HG03342 (cell line): ENCODE data around the gene PRTN3.
"Not testable (repeated sequence)": the region's sequence is repeated elsewhere in the genome, so short reads cannot be mapped to it uniquely, and the experiment has no call there.

Source experiments
- ATAC-seq: cut with Tn5 transposase; IDR thresholded peaks from one replicate; pipeline ENCODE4 v1.9.1; 2021; ENCODE audit warnings: mild to moderate bottlenecking, moderate library complexity; ENCODE audit not compliant: unreplicated experiment

Gene PRTN3

DNA sequence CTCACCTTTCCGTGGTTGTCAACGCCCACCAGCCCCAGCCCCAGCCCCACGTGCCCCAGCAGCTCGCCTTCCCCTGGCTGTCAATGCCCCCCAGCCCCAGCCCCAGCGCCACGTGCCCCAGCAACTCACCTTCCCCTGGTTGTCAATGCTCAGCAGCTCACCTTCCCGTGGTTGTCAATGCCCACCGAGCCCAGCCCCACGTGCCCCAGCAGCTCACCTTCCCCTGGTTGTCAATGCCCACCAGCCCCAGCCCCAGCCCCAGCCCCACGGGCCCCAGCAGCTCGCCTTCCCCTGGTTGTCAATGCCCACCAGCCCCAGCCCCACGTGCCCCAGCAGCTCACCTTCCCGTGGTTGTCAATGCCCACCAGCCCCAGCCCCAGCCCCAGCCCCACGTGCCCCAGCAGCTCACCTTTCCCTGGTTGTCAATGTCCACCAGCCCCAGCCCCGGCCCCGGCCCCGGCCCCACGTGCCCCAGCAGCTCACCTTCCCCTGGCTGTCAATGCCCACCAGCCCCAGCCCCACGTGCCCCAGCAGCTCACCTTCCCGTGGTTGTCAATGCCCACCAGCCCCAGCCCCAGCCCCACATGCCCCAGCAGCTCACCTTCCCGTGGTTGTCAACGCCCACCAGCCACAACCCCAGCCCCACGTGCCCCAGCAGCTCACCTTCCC lies 37.3 kb downstream of the PRTN3 start:
- not testable (repeated sequence) for ATAC-seq

DNA sequence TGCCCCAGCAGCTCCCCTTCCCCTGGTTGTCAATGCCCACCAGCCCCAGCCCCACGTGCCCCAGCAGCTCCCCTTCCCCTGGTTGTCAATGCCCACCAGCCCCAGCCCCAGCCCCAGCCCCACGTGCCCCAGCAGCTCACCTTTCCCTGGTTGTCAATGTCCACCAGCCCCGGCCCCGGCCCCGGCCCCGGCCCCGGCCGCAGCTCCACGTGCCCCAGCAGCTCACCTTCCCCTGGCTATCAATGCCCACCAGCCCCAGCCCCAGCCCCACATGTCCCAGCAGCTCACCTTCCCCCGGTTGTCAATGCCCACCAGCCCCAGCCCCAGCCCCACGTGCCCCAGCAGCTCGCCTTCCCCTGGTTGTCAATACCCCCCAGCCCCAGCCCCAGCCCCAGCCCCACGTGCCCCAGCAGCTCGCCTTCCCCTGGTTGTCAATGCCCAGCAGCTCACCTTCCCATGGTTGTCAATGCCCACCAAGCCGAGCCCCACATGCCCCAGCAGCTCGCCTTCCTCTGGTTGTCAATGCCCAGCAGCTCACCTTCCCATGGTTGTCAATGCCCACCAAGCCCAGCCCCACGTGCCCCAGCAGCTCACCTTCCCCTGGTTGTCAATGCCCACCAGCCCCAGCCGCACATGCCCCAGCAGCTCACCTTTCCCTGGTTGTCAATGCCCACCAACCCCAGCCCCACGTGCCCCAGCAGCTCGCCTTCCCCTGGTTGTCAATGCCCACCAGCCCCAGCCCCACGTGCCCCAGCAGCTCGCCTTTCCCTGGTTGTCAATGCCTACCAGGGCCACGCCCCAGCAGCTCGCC lies 38.2 kb downstream of the PRTN3 start:
- ATAC-seq, result not testable (repeated sequence)

DNA sequence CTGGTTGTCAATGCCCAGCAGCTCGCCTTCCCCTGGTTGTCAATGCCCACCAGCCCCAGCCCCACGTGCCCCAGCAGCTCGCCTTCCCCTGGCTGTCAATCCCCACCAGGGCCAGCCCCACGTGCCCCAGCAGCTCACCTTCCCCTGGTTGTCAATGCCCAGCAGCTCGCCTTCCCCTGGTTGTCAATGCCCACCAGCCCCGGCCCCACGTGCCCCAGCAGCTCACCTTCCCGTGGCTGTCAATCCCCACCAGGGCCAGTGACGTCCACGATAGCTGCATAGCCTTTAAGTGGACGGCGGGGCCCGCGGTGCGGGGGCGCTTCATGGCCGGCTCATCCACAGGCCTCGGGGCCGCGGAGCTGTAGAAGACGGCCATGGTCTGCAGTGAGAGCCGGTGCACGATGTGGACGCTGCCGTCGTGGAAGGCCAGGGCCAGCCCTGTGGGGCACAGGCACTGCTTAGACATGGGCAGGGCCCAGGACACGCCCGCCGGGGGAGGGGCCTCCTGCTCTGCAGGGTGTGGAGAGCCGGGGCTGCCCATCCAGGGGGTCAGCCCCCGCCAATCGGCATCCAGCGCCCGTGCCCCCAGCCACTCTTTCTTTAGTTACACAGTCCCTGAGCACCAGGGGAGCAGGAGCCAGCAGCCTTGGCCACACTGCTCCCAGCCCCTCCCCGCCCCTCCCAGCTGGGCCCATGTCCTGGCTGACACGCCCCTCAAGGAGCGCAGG lies 39.1 kb downstream of the PRTN3 start:
- no peak for ATAC-seq

DNA sequence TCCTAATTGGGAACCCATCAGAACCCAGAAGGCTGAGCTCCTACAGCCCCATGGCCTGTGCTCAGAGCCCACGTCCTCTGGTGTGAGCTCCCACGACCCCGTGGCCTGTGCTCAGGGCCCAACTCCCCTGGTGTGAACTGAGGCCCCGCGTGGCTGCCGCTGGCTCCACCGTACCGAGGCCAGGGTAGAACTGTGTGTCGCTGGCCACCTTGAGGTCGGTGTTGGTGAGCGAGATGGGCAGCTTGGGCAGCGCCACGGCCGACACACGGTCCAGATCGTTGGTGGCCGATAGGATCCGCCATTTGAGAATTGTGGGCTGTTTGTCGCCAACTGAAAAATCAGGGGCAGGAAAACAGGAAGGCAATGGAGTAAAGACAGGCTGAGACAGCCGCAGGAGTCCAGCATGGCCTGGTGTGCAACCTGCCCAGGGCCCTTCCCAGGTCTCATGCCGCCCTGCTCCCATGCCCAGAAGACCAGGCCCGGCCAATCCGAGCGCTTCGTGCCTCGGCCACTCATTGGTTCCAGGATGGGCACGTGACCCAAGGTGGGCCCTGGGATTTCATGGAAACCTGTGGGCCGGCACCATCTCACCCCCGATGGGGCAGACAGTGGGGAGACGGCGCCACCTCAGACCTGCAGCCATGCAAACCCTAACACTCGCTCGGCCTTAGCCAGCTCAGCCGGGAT lies 40.7 kb downstream of the PRTN3 start:
- no peak for ATAC-seq

DNA sequence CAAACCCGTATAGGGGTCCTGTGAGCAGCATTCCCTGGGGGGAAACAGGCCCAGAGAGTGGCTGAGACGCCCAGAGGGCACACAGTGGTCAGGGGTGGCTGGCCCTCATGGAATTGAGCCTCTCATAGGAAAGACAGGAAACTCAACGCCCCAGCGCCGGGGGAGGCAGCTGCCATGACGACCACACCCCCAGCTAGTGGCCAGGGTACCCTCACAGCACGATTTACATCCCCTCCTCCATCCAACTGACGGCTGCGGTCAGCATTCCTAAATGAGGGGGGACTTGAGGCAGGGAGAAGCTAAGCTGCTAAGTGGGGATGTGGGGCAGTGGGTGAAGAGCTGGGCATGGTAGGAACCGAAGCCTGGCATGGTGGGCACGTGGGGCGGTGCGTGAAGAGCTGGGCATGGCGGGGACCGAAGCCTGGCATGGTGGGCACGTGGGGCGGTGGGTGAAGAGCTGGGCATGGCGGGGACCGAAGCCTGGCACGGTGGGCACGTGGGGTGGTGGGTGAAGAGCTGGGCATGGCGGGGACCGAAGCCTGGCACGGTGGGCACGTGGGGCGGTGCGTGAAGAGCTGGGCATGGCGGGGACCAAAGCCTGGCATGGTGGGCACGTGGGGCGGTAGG lies 42.2 kb downstream of the PRTN3 start:
- no peak for ATAC-seq

DNA sequence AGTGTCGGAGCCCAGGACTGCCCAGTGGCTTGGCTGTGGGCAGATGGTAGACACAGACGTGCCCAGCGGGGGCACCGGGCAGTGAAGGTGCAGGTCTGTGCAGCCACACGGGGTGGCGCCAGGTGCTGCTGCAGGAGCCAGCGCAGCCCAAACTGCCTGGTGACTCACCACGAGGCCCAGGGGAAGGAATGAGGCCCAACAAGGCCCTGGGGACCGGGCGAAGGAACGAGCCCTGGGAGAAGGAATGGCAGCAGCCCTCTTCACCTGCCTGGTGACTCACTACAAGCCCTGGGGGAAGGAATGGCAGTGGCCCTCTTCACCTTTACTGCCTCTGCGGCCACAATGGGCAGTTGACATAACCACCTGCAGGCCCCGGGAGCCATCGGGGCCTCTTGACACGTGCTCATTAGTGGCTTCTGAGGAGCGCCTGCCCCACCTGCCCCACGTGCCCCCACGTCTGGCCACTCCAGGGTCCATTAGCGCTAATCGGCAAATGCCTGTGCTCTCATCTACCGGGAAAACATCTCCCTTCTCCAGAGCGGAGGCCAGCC lies 42.9 kb downstream of the PRTN3 start:
- ATAC-seq, result no peak

DNA sequence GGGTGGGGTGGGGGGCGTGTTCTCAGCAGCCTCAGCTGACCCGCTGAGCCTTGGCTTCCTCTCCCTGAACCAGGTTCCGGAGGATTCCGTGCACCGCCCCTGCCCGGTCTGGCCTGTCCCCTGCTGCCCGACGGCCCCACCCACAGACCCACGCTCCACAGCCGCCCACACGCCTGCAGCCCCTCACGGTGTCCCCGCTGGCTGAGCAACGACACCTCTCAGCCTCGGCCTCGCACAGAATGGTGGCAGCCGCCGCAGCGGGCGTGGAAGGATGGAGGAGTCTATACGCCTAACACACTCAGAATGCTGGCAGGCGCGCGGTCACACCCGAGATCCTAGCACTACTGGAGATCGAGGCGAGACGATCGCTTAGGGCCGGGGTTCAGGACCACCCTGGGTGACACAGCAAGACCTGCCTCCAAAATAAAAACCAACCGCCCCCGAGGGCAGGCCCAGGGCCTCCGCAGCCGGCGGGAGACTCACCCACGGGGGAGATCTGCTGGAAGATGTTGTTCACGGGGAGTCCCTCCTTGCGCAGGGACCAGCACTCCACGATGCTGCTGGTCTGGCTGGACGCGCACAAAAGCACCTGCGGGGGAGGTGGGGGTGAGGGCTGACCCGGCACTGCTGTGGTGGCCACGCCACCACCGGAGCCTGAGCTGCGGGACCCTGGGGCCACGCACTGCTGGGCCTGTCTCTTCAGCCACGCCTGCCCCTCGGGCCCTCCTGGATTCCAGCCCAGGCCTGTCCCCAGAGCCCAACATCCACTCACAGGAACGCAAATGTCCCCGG lies 43.8 kb downstream of the PRTN3 start:
- ATAC-seq, result no peak

DNA sequence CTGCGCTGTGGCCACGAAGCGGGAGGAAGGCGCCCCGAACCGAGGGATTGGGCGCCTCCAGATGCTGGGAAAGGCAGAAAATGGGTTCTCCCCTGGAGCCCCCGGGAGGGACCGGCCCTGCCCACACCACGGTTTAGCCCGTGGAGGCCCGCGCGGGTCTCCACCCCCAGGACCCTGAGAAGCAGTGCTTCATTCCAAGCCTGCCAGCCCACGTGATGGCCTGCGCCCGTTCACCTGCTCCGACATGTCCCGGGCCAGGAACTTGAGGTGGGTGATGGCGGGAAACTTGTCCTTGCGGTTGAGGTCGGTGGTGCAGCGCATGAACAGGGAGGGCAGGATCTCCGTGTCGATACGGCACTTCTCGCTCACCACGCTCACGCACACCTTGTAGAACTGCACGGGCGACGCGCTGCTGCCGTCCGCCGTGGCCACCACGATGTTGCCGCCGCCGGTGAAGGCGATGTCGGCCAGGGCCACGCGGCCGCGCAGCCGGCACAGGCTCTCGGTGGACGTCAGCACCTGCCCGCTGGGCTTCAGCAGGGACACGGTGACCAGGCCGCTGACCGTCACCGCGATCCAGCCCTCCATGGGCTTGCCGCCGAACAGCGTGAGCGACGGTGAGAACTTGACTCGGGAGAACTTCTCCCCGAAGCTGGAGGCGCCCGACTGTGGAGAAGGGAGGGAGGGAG lies 44.9 kb downstream of the PRTN3 start:
- no peak for ATAC-seq

DNA sequence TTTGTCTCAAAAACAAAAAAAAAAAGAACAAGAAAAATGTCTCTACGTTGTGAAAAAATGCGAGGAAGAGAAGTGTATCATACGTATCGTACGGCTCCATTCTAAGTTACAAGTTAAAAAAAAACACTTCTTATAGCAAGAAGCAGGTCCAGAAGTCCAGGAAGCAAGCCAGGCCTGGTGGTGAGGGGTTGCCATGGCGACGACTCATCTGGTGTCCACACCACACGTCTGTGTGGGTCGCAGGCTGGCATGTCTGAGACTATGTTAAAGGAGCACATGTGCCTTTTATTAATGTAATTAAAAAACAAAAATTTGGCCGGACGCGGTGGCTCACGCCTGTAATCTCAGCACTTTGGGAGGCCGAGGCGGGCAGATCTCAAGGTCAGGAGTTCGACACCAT lies 46.3 kb downstream of the PRTN3 start:
- no peak for ATAC-seq

DNA sequence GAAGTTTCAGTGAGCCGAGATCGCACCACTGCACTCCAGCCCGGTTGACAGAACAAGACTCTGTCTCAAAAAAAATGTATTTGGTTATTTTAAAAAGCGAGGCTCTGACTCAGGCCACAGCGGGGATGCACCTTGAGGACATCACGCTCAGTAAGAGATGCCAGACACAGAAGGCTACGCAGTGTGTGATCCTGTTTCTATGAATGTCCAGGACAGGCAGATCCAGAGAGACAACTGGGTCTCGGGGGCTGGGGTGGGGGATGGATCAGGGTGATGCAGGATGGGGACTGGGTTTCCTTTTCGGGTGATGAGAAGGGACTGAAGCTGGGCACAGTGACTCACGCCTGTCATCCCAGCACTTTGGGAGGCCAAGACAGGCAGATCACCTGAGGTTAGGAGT lies 46.8 kb downstream of the PRTN3 start:
- ATAC-seq, result no peak

DNA sequence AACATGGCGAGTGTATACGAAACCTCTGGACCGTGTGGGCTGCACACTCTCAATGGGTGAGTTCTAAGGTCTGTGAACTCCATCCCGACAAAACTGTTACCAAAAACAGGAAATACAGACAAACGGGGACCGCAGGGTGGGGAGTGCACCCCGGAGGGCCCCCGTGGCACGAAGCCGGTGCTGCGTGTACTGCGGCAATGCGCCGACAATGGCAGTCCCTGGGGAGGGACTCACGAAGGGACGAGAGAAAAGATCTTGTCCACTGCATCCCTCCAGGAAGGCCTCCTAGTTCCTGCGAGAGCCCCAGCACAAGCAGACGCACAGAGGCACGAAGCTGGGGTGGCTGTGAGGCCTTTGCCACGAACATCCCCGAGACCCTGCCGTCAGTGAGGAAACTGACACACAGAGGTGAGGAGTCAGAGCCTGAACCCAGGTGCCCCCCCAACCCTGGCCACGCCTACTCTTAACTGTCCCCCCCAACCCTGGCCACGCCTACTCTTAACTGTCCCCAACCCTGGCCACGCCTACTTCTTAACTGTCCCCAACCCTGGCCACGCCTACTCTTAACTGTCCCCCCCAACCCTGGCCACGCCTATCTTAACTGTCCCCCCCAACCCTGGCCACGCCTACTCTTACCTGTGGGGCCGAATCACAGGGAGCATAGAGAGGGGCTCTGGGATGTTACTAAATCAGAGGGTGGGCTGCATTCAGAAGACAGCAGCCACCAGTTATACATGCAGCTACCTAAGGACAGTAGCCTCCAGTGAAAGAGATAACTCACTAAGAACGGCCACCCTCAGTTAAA lies 48.0 kb downstream of the PRTN3 start:
- no peak for ATAC-seq

DNA sequence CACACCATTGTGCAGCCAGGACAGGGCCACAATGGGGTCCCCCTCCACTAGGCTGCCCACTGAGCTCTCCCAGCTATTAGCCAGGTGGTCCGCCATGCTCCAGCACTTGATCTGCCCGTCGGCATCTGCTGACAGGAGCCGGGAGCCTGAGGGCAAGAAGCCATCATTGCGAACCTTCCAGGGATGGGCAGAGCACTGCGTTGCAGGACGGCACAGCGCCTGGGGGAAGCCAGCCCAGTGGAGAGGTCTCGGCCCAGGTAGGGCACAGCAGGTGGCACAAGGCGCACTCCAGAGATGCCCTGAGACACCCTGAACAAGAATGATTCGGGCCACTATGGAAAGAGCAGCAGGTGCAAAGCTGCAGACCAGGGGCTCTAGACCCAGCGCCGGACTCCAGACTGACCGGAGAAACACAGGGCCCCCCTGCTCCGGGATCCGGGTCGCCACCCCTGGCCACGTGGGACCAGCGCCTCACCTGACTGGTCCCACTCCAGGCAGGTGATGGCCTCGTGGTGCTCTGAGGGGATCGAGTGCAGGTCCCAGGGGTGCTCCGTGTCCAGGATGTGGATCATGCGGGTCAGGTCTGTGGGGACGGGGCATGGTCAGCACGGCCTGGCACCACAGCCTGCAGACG lies 49.0 kb downstream of the PRTN3 start:
- no peak for ATAC-seq

DNA sequence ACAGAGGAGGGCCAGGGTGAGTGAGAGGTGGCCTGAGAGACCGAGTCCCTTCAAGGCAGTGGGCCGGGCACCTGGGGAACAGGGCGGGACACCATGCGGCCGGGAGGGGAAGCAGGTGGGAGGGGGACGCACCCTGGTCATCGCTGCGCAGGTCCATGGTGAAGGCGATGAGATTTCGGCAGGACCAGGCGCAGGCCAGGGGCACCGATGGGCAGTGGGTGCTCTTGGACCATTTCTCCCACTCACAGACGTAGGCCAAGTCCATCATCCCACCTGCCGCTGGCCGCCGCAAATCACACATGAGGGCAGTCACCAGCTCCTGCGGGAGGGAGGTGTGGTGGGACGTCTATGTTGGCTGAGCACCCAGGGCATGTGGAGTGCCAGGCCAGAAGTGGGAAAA lies 50.0 kb downstream of the PRTN3 start:
- no peak for ATAC-seq

DNA sequence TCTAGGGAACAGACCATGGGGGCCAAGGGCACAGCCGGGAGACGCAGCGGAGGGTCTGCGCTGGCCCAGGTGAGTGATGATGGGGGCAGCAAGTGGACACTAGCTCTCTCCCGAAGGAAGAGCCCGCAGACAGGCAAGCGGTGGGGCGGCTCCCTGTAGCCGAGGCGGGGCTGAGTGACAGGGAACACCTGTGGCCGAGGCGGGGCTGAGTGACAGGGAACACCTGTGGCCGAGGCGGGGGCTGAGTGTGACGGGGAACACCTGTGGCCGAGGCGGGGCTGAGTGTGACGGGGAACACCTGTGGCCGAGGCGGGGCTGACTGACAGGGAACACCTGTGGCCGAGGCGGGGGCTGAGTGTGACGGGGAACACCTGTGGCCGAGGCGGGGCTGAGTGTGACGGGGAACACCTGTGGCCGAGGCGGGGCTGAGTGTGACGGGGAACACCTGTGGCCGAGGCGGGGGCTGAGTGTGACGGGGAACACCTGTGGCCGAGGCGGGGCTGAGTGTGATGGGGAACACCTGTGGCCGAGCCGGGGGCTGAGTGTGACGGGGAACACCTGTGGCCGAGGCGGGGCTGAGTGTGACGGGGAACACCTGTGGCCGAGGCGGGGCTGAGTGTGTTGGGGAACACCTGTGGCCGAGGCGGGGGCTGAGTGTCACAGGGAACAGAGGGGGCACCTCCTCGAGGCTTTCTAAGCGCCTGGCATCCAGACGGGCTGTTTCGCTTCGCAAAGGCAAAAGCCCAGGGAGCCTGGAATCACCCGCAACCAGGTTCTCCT lies 50.8 kb downstream of the PRTN3 start:
- not testable (repeated sequence) for ATAC-seq

DNA sequence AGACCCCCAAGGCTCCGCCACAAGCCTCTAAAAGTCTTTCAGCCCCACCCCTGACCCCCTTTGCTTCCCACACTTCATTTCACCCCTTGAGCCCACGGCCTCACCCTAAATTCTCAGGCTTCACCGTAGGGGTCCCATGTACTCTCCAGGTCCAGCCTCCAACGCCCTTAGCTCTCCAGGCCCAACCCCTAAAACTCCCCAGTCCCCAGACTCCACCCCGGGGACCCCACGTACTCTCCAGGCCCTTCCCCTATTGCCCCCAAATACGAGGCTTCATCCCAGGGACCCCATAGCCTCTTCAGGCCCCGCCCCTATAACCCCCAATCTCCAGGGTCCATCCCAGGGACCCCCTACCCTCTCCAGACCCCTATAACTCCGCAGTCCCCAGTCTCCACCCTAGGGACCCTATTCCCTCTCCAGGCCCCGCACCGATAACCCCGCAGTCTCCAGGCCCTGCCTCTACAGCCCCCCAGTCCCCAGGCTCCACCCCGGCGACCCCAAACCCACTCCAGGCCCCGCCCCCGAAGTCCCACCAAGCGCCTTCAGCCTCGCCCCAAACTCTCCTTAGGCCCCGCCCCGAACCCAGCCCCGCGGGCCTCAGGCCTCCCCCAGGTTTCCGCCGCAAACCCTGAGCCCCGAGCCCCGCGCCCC lies 51.6 kb downstream of the PRTN3 start:
- no peak for ATAC-seq

DNA sequence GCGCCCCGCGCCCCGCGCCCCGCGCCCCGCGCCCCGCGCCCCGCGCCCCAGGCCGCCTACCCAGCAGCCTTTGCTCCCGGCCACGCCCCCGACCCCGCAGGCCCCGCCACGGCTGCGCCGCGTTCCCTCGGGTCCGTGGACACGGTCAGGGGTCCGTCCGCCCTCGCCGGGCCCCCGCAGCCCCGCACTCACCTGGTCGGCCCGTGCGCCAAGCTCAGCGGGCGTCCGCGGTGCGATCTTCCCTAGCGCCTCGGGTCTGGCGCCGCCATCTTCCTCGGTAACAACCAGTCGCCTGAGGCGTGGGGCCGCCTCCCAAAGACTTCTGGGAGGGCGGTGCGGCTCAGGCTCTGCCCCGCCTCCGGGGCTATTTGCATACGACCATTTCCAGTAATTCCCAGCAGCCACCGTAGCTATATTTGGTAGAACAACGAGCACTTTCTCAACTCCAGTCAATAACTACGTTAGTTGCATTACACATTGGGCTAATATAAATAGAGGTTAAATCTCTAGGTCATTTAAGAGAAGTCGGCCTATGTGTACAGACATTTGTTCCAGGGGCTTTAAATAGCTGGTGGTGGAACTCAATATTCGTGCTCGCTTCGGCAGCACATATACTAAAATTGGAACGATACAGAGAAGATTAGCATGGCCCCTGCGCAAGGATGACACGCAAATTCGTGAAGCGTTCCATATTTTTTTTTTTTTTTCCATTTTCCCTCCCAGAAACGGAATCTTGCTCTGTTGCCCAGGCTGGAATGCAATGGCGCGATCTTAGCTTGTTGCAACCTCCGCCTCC lies 52.3 kb downstream of the PRTN3 start, which contains the start of the genes MED16 and RNU6-9:
TSS of gene MED16 (minus strand) at position 294 of the 796 bp plus-strand sequence. CDS start 2,056 bp downstream, outside the sequence.
TSS of gene RNU6-9 (plus strand) at position 591 of the 796 bp plus-strand sequence.
- peak; percentile 78 for ATAC-seq
